Sigmoid colon (tissue), 3 donors: ENCODE data around the gene ZDHHC7.

Source experiments
- POLR2A ChIP-seq, 2 donors: fragments of 450-650 bp; IDR thresholded peaks; one replicate each; pipeline ENCODE4 v1.6.1; 2016; ENCODE audit warnings: antibody characterized with exemption in 2 of 2, mild to moderate bottlenecking in 2 of 2, moderate library complexity in 2 of 2
- TF ChIP-seq, protein P1 (sequence below), 4 experiments: fragments of 450-650 bp in 3 of 4; fragments of 200-600 bp in 1 of 4; IDR thresholded peaks; one replicate each; pipeline ENCODE4 v1.5.1; 2016 to 2019; ENCODE audit warnings: antibody characterized with exemption in 4 of 4, mild to moderate bottlenecking in 3 of 4, moderate library complexity in 2 of 4

DNA sequence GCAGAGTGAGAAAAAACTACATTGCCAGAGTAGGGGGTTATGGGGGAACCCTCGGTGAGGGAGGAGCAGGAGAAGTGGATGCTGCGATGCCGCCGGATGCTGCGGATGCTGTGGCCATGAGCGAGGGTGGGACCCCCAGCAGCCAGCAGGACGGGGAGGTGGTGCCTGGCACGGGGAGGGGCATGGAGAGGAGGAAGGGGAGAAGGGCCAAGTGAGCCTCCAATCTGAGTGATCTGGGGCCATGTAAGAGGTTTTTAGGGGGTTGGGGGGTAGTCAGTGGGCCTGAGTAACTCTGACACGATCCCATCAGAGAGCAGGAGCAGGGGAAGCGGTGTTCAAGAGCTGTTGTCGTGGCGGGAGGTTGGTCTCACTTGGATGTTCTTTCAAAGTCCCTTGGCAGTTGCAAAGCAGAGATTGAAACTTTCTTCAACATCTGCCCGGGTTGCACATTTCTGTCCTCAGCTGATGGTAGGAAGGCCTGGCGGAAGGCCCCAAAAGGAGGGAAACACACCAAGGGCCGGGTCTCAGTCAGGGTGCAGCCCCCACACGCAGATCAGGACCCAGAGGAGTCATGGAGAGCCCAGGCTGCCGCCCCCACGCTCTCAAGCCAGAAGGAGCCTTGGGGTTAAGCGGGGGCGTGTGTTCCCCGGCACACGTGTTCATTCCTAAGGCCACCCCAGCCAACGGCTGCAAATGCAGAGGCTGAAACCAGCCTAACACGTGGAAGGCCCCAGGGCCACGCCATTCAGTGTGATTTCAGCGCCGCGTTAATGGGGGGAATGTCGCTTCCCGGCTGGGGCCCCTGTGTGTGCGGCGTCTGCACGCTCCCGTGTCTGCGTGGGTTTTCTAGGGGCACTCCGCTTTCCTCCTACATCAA is 81.7 kb downstream of the ZDHHC7 start:
- TF ChIP-seq, protein P1, sequence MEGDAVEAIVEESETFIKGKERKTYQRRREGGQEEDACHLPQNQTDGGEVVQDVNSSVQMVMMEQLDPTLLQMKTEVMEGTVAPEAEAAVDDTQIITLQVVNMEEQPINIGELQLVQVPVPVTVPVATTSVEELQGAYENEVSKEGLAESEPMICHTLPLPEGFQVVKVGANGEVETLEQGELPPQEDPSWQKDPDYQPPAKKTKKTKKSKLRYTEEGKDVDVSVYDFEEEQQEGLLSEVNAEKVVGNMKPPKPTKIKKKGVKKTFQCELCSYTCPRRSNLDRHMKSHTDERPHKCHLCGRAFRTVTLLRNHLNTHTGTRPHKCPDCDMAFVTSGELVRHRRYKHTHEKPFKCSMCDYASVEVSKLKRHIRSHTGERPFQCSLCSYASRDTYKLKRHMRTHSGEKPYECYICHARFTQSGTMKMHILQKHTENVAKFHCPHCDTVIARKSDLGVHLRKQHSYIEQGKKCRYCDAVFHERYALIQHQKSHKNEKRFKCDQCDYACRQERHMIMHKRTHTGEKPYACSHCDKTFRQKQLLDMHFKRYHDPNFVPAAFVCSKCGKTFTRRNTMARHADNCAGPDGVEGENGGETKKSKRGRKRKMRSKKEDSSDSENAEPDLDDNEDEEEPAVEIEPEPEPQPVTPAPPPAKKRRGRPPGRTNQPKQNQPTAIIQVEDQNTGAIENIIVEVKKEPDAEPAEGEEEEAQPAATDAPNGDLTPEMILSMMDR (IDR thresholded peaks at IDR 0.05) = no peak
- no peak for TF ChIP-seq POLR2A (IDR thresholded peaks at IDR 0.05)
